ENCODE results near the gene TFPI2. TPM values are rescaled to one million over a fixed set of nuclear protein-coding genes. Genes with fewer than 3 reads are reported as not detected.

Gene TFPI2
- total RNA-seq, 1 experiment from 2014 or later, result 6.1 TPM

DNA sequence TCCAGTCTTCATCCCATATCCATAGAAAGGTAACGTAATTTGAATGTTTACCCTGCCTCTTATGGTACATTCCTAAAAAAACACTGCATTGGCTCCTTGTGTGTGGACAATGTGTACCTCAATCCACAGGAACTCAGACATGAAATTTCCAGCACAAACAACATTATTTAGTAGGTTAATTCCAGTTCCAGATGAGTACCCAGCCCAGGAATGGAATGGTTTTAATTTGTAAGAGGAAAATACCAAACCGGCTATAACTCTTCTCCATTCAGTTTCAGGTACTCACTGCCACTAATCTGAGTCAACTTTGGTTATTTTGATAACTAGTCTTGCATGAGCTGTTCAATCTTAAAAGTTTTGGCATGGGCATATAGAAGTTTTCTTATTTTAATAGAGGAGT is 39.0 kb downstream of the TFPI2 start:
- Histone ChIP-seq H3K4me1 (ENCODE audit: insufficient read depth, low read length, poor library complexity, severe bottlenecking) (peaks cover 9% of the 10 kb centered on the region), H3K9me3 (ENCODE audit: low read depth, low read length, poor library complexity, severe bottlenecking) (no peaks in the 10 kb centered on the region), H3K27ac (ENCODE audit: low read depth, low read length, poor library complexity, severe bottlenecking) (no peak overlapping the region), H3K36me3 (ENCODE audit: insufficient read depth, low read length, poor library complexity, severe bottlenecking) (no peaks in the 10 kb centered on the region), H3K27me3 (replicated peaks; ENCODE audit: insufficient read depth, low read depth, low read length, poor library complexity) (peaks cover 3% of the 10 kb centered on the region), H3K4me3 (ENCODE audit: low read depth, low read length, poor library complexity, severe bottlenecking) (no peak overlapping the region)
- intact Hi-C loops (cut with micrococcal nuclease; ENCODE audit: unreplicated experiment), result no loop called here
- no peak for TF ChIP-seq EZH2 (IDR thresholded peaks at IDR 0.05; ENCODE audit: borderline replicate concordance, low read depth, low read length, poor library complexity, severe bottlenecking)
- TF ChIP-seq, protein P1, sequence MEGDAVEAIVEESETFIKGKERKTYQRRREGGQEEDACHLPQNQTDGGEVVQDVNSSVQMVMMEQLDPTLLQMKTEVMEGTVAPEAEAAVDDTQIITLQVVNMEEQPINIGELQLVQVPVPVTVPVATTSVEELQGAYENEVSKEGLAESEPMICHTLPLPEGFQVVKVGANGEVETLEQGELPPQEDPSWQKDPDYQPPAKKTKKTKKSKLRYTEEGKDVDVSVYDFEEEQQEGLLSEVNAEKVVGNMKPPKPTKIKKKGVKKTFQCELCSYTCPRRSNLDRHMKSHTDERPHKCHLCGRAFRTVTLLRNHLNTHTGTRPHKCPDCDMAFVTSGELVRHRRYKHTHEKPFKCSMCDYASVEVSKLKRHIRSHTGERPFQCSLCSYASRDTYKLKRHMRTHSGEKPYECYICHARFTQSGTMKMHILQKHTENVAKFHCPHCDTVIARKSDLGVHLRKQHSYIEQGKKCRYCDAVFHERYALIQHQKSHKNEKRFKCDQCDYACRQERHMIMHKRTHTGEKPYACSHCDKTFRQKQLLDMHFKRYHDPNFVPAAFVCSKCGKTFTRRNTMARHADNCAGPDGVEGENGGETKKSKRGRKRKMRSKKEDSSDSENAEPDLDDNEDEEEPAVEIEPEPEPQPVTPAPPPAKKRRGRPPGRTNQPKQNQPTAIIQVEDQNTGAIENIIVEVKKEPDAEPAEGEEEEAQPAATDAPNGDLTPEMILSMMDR (conservative IDR thresholded peaks at IDR 0.05; ENCODE audit: low read depth, low read length), result no peak
- CTCF ChIA-PET, result no interaction called here
- POLR2A ChIA-PET (ENCODE audit: low non-redundant PET), result no interaction called here
- no TSS peak for BruUV-seq (replicated peaks)
- DNase-seq (ENCODE audit: low spot score), result no peak

DNA sequence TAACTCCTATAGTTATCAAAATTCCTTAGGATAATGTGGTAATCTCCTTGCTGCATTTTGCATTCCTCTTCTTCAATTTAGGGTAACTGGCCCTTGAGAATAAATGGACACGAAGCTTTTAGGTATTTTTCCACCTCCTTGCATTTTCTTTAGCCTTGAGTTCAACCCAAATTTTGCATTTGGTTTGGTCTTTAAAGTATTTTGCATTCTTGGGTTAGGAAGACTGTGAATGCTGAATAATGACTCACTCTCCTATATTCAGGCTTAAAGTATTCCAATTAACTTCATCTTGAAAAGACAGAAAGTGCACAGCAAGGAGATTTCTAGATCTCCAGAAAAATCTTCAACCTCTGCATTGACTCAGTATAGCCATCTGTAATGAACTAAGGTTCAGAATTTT is 47.3 kb downstream of the TFPI2 start:
- Histone ChIP-seq H3K4me1 (ENCODE audit: insufficient read depth, low read length, poor library complexity, severe bottlenecking) (peaks cover 17% of the 10 kb centered on the region), H3K27me3 (replicated peaks; ENCODE audit: insufficient read depth, low read depth, low read length, poor library complexity) (peaks cover 43% of the 10 kb centered on the region), H3K9me3 (ENCODE audit: low read depth, low read length, poor library complexity, severe bottlenecking) (no peaks in the 10 kb centered on the region), H3K27ac (ENCODE audit: low read depth, low read length, poor library complexity, severe bottlenecking) (no peak overlapping the region), H3K4me3 (ENCODE audit: low read depth, low read length, poor library complexity, severe bottlenecking) (no peak overlapping the region), H3K36me3 (ENCODE audit: insufficient read depth, low read length, poor library complexity, severe bottlenecking) (no peaks in the 10 kb centered on the region)
- intact Hi-C loops (cut with micrococcal nuclease; ENCODE audit: unreplicated experiment), result no loop called here
- no peak for DNase-seq (ENCODE audit: low spot score)
- CTCF ChIA-PET, result no interaction called here
- POLR2A ChIA-PET (ENCODE audit: low non-redundant PET), result no interaction called here
- no peak for TF ChIP-seq EZH2 (IDR thresholded peaks at IDR 0.05; ENCODE audit: borderline replicate concordance, low read depth, low read length, poor library complexity, severe bottlenecking)
- TF ChIP-seq, protein P1 (conservative IDR thresholded peaks at IDR 0.05; ENCODE audit: low read depth, low read length), result no peak
- BruUV-seq (replicated peaks), result no TSS peak

DNA sequence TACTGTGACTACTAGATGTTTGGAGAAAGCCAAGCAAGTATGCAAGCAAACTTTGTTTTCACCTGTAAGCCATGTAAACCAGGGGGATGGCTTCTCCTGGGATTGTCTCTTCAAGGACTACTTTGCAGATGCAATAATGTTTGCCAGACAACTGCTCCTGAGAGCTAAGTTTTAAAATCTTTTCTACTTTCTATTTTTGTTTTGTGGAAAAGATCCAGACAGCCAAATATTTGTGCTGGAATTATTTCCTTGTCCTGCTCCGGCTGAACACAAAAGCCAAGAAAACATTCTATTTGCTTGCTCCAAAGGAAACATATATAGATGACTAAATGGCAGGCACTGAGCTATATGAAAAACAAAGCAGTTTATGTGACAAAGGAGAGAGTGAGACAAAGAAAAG is 51.6 kb downstream of the TFPI2 start:
- DNase-seq (ENCODE audit: low spot score), result no peak
- CTCF ChIA-PET, result no interaction called here
- Histone ChIP-seq H3K4me1 (ENCODE audit: insufficient read depth, low read length, poor library complexity, severe bottlenecking) (peaks cover 17% of the 10 kb centered on the region), H3K9me3 (ENCODE audit: low read depth, low read length, poor library complexity, severe bottlenecking) (no peaks in the 10 kb centered on the region), H3K4me3 (ENCODE audit: low read depth, low read length, poor library complexity, severe bottlenecking) (no peak overlapping the region), H3K36me3 (ENCODE audit: insufficient read depth, low read length, poor library complexity, severe bottlenecking) (no peaks in the 10 kb centered on the region), H3K27me3 (replicated peaks; ENCODE audit: insufficient read depth, low read depth, low read length, poor library complexity) (peaks cover 68% of the 10 kb centered on the region), H3K27ac (ENCODE audit: low read depth, low read length, poor library complexity, severe bottlenecking) (no peak overlapping the region)
- no TSS peak for BruUV-seq (replicated peaks)
- POLR2A ChIA-PET (ENCODE audit: low non-redundant PET), result no interaction called here
- intact Hi-C loops (cut with micrococcal nuclease; ENCODE audit: unreplicated experiment), result no loop called here
- no peak for TF ChIP-seq EZH2 (IDR thresholded peaks at IDR 0.05; ENCODE audit: borderline replicate concordance, low read depth, low read length, poor library complexity, severe bottlenecking)
- TF ChIP-seq, protein P1 (conservative IDR thresholded peaks at IDR 0.05; ENCODE audit: low read depth, low read length), result no peak

Data from A673 (cell line).